Suppressor macrophage (primary cell): ENCODE measurements around the gene CYP2U1.
A peak's percentile ranks its signal among the peaks of the same experiment; 100 is the strongest.

Experiments used
- DNase-seq, 4 experiments: peaks; one replicate each; pipeline ENCODE4 v3.0.0-alpha.2; 2020 to 2022

The CYP2U1 gene

DNA sequence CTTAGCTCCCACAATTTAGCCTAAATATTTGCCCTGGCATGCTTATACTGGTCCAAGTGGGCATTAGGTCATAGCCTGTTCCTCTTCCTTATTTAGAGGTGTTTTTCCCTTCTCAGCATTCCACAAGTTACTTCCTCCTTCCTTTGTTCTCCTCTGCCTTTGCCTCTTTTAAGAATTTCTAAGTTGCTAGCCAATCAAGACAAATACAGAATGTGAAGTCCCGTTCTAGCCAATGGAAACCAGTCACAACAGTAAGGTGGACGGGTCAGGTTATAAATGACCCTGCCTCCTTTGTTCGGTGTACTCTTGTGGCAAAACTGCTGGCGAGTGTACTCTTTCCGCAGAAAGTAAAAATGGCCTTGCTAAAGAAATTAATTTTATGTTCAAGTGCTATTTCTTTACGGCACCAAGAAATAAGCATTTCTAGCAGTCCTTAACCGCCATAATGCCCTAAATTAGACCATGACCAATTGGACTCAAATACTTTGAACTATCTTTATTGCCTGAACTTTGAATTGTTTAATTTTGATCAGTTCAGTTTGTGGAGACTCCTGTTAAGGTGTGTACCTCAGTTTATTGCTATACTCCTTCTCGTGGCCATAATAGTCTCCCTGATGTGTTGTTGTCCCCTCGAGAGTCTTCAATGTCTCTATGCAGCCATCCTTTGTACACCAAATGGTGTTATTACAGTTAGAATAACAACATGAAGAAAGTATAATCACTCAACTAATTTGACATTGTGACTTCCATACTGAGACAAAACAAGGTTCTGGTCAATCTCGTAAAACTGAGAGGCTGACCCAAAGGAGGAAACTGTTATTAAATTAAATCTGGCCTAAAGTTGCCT is 56.8 kb downstream of the CYP2U1 start:
- peak in 3 of 4 experiments; percentile 34 to 71 (median 69) for DNase-seq

DNA sequence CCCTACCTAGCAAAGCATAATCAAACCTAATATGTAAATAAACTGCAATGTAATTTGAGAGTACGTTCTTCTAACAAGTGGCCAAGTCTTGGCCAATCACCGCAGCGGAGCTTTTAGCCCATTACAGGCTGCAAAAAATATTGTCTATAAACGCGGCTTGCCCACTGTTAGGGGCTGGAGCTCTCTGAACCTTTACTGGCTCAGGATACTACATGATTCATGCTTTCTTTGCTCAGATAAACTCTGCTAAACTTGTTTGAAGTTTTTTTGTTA is 57.4 kb downstream of the CYP2U1 start:
- no peak for DNase-seq

DNA sequence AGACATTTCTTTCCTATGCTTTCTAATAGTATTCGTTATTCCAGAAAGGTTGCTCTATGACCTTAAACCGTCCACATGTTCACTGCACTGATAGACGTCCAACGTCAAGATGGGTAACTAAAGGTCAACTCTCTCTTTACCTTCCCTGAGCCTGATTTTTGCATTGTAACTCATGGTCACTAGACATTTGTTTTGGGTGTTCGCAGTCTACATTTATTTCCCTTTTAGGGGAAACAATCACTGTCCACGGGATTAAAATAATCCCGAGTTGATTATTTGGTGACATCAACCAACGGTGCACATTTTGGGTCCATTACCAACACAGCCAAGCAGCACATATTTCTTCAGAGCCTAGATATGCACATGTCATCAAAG is 57.8 kb downstream of the CYP2U1 start:
- DNase-seq = peak in 1 of 4 experiments; percentile 5

DNA sequence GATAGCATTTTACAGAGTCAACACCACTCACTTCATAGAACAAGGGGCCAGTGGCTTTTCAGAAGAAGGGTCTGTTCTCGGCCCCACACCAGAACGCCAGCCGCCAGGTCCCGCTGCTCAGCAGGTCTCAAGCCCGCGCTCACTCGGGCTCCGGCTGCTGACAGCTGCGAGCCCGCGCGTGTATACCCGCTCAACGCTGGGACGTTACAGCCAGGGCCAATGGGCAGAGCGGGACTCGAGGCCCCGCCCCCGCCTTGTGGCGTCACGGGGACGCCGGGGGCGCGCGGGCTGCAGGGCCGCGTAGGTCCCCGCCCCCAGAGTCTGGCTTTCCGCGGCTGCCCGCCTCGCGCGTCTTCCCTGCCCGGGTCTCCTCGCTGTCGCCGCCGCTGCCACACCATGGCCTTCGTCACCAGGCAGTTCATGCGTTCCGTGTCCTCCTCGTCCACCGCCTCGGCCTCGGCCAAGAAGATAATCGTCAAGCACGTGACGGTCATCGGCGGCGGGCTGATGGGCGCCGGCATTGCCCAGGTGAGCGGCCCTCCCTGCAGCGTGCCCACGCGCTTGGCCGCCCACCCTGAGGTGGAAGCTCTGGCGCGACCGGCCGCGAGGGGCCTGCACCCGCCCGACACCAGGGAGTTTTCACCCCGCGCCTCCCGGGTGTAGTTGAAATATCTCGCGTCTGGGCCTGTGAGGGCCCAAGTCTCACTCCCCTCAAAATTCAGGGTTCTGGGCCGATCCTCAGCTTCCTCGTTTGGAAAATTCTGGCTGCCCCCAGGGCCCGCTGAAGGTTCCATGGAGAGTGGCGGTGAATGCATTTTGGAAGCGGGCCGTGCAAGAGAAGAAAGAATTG is 58.4 kb downstream of the CYP2U1 start, which contains the start of gene HADH:
Gene HADH (plus strand): TSS at position 353 of the 850 bp plus-strand sequence. CDS start 44 bp downstream, at position 397.
- DNase-seq = peak; percentile 97 to 99 (median 98)

DNA sequence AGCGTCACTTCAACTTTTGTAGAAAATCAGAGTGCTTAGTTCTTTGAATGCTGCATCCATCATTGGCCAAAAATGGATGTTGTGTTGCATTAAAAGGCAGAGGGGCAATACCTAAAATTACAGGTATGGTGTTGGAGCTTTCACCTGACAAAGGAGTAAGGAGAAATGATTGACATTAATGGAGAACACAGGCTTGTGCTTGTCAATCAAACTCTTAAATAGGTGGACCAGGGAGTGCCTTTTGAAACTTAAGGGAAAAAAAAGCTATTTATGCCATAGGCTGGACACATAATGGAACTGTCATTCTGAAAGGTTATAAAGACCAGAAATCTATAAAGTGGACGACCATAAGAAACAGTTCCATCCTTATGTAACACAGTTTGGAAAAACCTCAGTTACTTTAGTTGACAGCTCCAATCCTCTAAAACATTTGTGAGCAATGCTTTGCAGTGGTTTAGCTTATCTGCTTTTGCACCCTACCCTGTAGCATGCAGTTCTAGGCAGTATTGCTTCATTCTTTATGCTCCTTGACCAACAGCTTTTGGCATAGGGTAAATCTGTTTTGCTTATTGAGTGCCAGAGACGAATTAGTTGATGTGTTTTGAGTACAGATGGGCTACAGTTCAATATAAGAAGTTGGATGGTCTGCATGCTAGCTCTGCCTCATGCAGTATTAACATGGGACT is 60.7 kb downstream of the CYP2U1 start:
- no peak for DNase-seq

DNA sequence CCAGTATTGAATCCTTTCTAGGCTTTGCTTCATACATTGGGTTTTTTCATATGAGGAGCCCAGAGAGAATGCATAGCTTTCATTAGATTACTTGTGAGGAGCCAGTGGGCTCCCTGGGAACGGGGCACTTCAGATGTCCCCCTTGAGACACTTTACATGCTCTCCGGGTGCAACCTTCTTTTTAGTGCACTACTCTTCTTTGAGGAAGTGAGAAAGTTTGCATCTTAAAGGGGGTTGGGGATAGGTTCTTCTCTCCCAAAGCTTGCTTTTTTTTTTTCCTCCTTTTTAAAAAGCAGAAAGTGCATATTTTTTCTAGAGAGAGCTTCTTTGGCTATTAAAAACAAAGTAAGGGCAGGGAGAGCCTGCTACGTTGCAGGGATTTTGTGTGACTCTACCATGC is 62.6 kb downstream of the CYP2U1 start:
- peak in 2 of 4 experiments; percentile 19 to 33 for DNase-seq

DNA sequence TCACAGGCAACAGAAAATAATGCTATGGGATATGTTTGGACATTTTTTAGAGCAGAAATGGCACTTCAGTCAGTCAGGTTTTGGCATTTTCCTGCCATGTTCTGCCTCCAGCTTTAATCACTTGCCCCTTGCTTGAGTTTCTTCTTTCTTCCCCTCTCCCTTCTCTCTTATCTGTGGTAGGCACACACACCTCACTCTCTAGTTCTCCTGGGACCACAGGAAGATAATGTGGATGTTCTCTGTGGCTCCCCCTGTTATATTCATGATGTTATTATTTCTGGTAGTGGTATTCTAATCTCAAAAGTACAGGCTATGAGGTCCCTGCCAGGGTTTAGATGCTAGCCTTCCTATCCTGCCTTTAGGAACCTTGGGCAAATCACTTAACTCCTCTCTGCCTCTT is 63.5 kb downstream of the CYP2U1 start:
- DNase-seq = no peak

DNA sequence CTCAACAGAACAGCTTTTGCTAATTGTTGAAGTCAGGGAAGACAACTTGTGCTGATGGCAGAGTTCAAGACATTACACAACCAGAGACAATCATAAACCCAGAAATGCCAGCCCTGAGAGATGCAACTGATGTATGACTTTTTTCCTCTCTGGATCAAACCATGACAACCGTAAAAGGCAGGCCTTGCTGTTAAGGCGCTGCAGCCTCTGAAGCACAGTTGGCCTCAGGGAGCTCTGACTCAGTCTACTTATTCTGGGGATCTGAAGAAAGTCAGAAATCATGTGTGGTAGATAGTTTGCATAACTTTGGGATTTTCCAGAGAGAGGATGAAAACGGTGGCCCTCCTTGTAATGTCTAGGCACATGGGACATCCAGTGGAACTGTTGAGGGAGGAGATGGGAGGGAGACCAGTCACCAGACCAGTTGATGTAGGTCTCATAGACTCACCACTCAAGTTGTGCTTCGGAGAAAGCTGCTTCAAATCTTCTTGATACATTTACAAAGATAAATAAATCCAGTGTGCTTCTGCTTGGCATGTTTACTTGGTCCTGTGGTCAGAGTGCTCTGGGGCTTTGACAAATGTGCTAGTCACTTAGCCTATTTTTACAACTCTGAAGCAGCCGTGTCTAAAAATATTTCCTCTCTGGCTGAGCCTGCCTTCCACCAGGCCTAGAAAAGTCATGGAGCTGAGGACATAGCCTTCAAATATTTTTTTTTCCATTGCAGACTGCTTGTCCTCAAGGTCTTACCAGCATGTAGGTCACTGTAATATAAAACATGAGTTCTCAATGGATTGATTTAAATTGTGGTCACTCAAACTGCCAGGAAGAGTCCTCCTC is 65.8 kb downstream of the CYP2U1 start:
- DNase-seq = no peak

DNA sequence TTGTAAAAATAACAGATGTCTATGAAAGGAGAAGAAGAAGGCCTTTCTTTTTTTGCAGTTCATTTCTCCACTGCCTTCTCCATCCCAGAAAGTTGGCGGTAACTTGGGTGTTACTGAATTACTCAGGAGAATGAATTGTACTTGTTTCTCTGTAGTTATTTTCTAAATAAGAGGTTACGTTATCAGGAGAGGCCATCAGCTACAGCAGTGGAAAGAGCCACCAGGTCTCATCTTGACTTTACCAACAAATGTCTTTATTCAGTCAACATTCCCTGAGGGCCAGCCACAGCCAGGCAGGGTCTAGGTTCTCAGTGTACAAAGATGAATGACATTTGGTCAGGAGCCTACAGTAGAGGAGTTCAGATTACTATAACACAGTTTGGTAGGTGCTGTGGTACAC is 66.4 kb downstream of the CYP2U1 start:
- no peak for DNase-seq

DNA sequence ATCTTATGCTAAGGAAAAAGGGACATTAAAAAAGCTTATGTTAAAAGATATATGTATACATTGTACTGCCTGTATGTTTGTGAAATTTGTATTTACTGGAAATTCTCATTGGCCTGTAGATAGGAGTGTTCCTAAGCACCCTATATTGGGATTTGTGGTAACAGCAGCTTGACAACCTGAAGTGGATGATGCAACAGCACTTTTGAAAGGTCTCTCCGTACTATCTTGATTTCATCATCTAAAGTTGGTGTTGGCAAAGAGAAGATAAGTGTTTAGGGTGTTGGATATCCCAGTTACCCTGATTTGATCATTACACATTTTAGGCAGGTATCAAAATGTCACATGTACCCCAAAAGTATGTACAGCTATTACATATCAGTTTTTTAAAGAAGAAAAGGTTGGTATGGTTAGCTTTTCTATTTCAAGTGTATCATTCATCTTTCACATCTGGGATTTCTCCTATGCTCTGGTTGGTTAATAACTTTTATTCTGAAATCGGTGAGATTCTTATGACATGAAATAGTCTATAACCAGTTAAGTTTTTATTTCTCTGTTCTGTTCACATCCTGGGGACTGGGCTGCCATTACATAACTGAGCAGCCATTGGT is 68.7 kb downstream of the CYP2U1 start:
- no peak for DNase-seq

DNA sequence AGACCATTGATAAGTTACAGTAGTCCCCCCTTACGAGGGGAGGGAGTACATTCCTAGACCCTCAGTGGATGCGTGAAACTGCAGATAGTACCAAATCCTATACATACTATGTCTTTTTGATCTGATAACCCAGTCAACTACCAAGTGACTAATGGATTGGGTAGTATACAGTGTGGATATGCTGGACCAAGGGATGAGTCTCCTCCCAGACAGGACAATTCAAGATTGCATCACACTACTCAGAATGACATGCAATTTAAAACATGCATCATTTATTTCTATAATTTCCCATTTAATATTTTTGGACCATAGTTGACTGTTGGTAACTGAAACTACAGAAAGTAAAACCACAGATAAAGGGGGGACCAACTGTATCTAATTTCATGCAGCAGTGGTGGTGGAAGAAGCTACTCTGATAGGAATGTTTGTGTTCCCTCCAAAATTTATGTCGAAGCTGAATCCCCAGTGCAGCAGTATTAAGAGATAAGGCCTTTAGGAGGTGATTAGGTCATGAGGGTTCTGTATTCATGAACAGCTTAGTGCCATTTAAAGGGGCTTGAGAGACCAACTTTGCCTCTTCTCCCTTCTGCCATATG is 70.3 kb downstream of the CYP2U1 start:
- no peak for DNase-seq
